ENCODE measurements around the gene ZNHIT2. TPM values are rescaled to one million over a fixed set of nuclear protein-coding genes. Genes with fewer than 3 reads are reported as not detected.

The ZNHIT2 gene
- polyA plus RNA-seq, 1 donor (not counting 4 experiments of a cell fraction or from before 2014, with no cell fraction given): 2.6 TPM

GRCh38 chr11:65104628-65105027 lies 12.9 kb downstream of the ZNHIT2 start:
- Histone ChIP-seq H3K27me3 (ENCODE audit: control insufficient read depth, extremely low read depth, insufficient read depth, low read length) (no peaks in the 10 kb centered on the region), H3K36me3 (ENCODE audit: control insufficient read depth in 2 of 2, extremely low read depth in 1 of 2, insufficient read depth in 2 of 2, low read length in 2 of 2) (peaks cover 6 to 10% of the 10 kb centered on the region in 2 experiments), H4K20me1 (ENCODE audit: control insufficient read depth, extremely low read depth, insufficient read depth, low read length) (no peaks in the 10 kb centered on the region), H3K9me1 (ENCODE audit: control insufficient read depth, extremely low read depth, insufficient read depth, low read length) (no peaks in the 10 kb centered on the region), H3K79me2 (ENCODE audit: control insufficient read depth, insufficient read depth, low read length) (peaks cover 2% of the 10 kb centered on the region), H3K4me2 (ENCODE audit: control insufficient read depth, extremely low read depth, insufficient read depth, low read depth, low read length) (no peak overlapping the region), H2AFZ (ENCODE audit: control insufficient read depth, low read length) (no peak overlapping the region), H3K4me3 (ENCODE audit: control insufficient read depth in 2 of 3, extremely low read depth in 1 of 3, insufficient read depth in 2 of 3, low read depth in 1 of 3, low read length in 3 of 3) (no peak overlapping the region), H3K9ac (ENCODE audit: control insufficient read depth, extremely low read depth, insufficient read depth, low read length) (no peak overlapping the region), H3K4me1 (ENCODE audit: control insufficient read depth, extremely low read depth, insufficient read depth, low read length) (no peaks in the 10 kb centered on the region), H3K9me3 (ENCODE audit: control insufficient read depth, low read depth, low read length) (no peaks in the 10 kb centered on the region), H3K27ac (ENCODE audit: control insufficient read depth, insufficient read depth, low read length) (no peak overlapping the region)
- dilution Hi-C loops (cut with MboI; ENCODE audit: extremely low pct_ligation_motif_present, low sequenced_read_pairs): no loop called here
- FAIRE-seq (no peak), DNase-seq (ENCODE audit: low read depth, low spot score) (no peak)
- TF ChIP-seq EZH2 (IDR thresholded peaks at IDR 0.05; ENCODE audit: low read length): no peak
- TF ChIP-seq, protein P1, sequence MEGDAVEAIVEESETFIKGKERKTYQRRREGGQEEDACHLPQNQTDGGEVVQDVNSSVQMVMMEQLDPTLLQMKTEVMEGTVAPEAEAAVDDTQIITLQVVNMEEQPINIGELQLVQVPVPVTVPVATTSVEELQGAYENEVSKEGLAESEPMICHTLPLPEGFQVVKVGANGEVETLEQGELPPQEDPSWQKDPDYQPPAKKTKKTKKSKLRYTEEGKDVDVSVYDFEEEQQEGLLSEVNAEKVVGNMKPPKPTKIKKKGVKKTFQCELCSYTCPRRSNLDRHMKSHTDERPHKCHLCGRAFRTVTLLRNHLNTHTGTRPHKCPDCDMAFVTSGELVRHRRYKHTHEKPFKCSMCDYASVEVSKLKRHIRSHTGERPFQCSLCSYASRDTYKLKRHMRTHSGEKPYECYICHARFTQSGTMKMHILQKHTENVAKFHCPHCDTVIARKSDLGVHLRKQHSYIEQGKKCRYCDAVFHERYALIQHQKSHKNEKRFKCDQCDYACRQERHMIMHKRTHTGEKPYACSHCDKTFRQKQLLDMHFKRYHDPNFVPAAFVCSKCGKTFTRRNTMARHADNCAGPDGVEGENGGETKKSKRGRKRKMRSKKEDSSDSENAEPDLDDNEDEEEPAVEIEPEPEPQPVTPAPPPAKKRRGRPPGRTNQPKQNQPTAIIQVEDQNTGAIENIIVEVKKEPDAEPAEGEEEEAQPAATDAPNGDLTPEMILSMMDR (optimal IDR thresholded peaks at IDR 0.05 in 1 of 3, IDR thresholded peaks at IDR 0.05 in 1 of 3, conservative IDR thresholded peaks at IDR 0.05 in 1 of 3; ENCODE audit: extremely low read depth in 1 of 3, insufficient read depth in 2 of 3, low read length in 3 of 3): no peak

GRCh38 chr11:65103476-65103875 lies 14.0 kb downstream of the ZNHIT2 start:
- Histone ChIP-seq H3K4me2 (ENCODE audit: control insufficient read depth, extremely low read depth, insufficient read depth, low read depth, low read length) (no peak overlapping the region), H3K27me3 (ENCODE audit: control insufficient read depth, extremely low read depth, insufficient read depth, low read length) (no peaks in the 10 kb centered on the region), H4K20me1 (ENCODE audit: control insufficient read depth, extremely low read depth, insufficient read depth, low read length) (no peaks in the 10 kb centered on the region), H3K4me1 (ENCODE audit: control insufficient read depth, extremely low read depth, insufficient read depth, low read length) (no peaks in the 10 kb centered on the region), H3K36me3 (ENCODE audit: control insufficient read depth in 2 of 2, extremely low read depth in 1 of 2, insufficient read depth in 2 of 2, low read length in 2 of 2) (peaks cover 8 to 10% of the 10 kb centered on the region in 2 experiments), H3K4me3 (ENCODE audit: control insufficient read depth in 2 of 3, extremely low read depth in 1 of 3, insufficient read depth in 2 of 3, low read depth in 1 of 3, low read length in 3 of 3) (no peak overlapping the region), H3K9me3 (ENCODE audit: control insufficient read depth, low read depth, low read length) (no peaks in the 10 kb centered on the region), H3K79me2 (ENCODE audit: control insufficient read depth, insufficient read depth, low read length) (peaks cover 2% of the 10 kb centered on the region), H3K9me1 (ENCODE audit: control insufficient read depth, extremely low read depth, insufficient read depth, low read length) (no peaks in the 10 kb centered on the region), H2AFZ (ENCODE audit: control insufficient read depth, low read length) (no peak overlapping the region), H3K27ac (ENCODE audit: control insufficient read depth, insufficient read depth, low read length) (no peak overlapping the region), H3K9ac (ENCODE audit: control insufficient read depth, extremely low read depth, insufficient read depth, low read length) (no peak overlapping the region)
- TF ChIP-seq, protein P1 (optimal IDR thresholded peaks at IDR 0.05 in 1 of 3, IDR thresholded peaks at IDR 0.05 in 1 of 3, conservative IDR thresholded peaks at IDR 0.05 in 1 of 3; ENCODE audit: extremely low read depth in 1 of 3, insufficient read depth in 2 of 3, low read length in 3 of 3): no peak
- TF ChIP-seq EZH2 (IDR thresholded peaks at IDR 0.05; ENCODE audit: low read length): no peak
- dilution Hi-C loops (cut with MboI; ENCODE audit: extremely low pct_ligation_motif_present, low sequenced_read_pairs): no loop called here
- DNase-seq (ENCODE audit: low read depth, low spot score): no peak
- FAIRE-seq: no peak
